DMS 273 treated with DMSO at 0.1 percent for 48 hours (cell line): ENCODE results near the gene GK.
"Not testable (repeated sequence)": the region's sequence is repeated elsewhere in the genome, so short reads cannot be mapped to it uniquely, and the experiment has no call there.

Experiments
- DNase-seq: peaks from one replicate; lab custom pipeline; 2025; lab: John Stamatoyannopoulos, UW

Gene GK

GRCh38 chrX:30653415-30654131 lies at the start of gene GK:
Gene GK (plus strand): TSS chrX:30653423. CDS start chrX:30653538, 115 bp downstream.
- no peak for DNase-seq

DNA sequence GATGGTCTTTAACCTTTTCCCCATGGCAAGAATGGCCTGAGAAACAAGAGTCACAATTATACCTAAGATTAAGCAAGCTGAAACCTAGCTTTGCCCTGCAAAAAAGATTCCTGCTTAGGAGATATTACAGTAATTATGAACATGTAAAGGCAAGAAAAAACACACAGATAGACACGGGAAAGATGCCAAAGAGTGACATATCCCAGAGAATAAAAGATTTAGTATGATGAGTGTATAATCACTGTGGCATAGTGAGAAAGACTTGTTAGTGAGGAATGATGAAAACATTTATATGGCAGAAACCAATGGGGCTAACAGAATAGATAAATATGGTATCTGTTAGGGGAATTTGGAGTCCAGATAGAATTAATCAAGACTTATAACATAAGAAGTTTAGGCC lies 46.1 kb upstream of the GK start:
- no peak for DNase-seq

- DNase-seq, result no peak
These were observed 43.2 kb upstream of the GK start for GRCh38 chrX:30610026-30610425.

- DNase-seq, result no peak
These were observed 41.0 kb upstream of the GK start for GRCh38 chrX:30612250-30612655.

DNA sequence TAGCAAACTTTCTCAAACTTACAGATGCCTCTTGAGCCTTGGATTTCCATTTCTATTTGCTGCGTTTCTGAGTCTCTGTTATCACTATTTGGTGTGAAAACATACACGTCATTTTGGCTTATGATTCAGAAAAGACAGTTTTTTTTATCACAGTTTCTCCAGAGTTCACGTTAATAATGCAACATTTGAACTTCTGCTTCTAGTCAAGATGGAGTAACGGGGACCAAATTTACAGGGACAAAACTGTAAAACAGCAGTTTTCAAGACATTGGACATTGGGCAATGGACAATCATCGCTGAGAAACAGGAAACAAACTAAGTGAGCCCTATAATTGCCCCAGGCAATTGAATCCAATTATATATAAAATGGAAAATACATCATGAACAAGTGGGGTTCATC lies 39.5 kb upstream of the GK start:
- no peak for DNase-seq

DNA sequence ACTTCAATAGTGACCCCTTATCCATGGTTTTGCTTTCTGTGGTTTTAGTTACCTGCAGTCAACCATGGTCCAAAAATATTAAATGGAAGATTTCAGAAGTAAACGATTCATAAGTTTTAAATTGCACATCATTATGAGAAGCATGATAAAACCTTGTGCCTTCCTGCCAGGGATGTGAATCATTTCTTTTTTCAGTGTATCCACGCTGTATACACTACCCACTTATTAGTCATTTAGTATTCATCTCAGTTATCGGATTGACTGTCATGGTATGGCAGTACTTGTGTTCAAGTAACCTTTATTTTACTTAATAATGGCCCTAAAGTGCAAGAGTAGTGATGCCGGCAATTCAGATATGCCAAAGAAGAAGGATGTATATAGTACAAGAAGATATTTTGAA lies 38.0 kb upstream of the GK start:
- DNase-seq, result no peak

GRCh38 chrX:30618160-30618765 lies 35.0 kb upstream of the GK start:
- no peak for DNase-seq

- no peak for DNase-seq
These were observed 33.1 kb upstream of the GK start for GRCh38 chrX:30620125-30620524.

DNA sequence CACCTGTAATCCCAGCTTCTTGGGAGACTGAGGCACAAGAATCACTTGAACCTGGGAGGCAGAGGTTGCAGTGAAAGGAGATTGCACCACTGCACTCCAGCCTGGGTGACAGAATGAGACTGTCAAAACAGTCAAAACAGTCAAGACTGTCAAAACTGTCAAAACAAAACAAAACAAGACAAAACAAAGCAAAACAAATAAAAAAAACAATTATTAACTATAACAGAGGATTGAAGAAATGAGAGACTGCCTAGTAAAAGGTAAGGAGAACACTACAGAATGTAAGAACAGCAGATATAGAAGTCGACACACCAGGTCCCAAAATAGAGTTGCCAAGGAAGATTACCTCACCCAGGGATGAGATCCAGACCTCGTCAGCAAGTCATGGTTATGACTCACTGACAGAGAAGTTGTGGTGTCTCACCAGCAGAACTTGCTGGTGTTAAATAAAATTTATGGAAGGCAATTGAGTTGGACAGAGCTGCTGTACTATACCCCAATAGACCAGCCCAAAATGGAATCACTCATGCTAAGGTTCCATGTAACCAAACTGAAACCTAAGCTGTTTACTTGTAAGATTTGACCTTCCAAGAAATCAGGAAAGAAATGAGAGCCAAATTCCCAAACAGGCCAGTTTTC lies 32.1 kb upstream of the GK start:
- no peak for DNase-seq

GRCh38 chrX:30622361-30622760 lies 30.9 kb upstream of the GK start:
- no peak for DNase-seq

GRCh38 chrX:30626402-30626801 lies 26.8 kb upstream of the GK start:
- DNase-seq, result no peak

- DNase-seq, result no peak
These were observed 25.2 kb upstream of the GK start for GRCh38 chrX:30627818-30628652.

GRCh38 chrX:30634070-30634469 lies 19.2 kb upstream of the GK start:
- not testable (repeated sequence) for DNase-seq

- DNase-seq, result no peak
These were observed 17.6 kb upstream of the GK start for GRCh38 chrX:30635630-30636029.

DNA sequence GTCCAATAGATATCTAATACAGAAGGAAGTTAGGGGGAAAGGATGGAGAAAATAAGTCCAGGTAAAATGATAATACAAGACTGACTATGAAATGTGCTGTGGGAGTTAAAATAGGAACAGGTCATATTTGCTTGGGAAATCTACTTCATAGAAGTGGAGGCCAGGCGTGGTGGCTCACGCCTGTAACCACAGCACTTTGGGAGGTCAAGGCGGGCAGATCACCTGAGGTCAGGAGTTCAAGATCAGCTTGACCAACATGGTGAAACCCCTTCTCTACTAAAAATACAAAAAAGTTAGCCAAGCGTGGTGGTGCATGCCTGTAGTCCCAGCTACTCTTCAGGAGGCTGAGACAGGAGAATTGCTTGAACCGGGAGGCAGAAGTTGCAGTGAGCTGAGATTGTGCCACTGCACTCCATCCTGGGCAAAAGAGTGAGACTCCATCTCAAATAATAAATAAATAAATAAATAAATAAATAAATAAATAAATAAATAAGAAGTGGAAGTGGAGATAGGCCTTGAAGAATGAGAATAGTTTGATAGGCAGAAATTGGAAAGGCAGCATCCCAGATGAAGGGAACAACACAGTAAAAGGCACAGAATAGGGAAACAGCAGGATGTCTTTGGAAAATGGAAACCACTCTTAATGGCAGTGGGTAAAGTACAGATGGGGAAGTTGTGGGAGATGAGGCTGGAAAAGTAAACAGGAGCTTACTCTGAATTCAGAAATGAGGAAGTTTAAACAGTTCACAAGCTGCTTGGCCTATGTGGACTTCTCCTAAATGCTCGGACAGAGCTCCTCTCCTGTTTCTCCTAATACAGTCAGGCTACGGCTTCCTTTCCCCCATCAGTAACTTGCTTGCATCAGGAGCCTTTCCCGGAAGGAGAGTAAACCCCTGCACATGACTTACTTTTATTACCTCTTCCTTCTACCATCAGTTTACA lies 15.1 kb upstream of the GK start:
- no peak for DNase-seq

DNA sequence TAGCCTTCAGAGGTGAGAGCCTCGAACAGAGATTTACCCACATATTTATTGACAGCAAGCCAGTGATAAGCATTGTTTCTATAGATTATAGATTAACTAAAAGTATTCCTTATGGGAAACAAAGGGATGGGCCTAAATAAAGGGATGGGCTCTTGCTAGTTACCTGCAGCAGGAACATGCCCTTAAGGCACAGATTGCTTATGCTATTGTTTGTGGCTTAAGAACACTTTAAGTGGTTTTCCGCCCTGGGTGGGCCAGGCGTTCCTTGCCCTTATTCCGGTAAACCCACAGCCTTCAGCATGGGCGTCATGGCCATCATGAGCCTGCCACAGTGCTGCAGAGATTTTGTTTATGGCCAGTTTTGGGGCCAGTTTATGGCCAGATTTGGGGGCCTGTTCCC lies 13.5 kb upstream of the GK start:
- DNase-seq, result not testable (repeated sequence)

GRCh38 chrX:30642642-30643041 lies 10.6 kb upstream of the GK start:
- DNase-seq, result no peak

GRCh38 chrX:30643313-30643821 lies 9.9 kb upstream of the GK start:
- DNase-seq, result no peak

DNA sequence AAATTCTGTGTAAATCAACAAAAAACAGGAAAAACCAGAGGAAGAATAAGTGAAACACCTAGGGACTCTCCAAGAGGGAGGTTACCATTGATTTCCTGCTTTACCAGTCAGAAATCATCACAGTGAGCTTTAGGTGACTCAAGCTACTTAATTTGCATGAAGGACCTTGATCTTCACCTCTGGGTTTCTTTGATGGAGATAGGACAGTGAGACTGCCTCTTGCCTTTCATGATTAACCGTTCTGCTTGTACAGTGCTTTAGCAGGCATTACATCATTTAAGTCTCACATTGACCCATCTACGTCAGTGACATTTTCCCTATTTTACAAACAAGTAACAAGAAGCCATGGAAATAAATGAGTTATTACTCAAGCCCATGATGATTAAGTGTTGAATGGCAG lies 3.4 kb upstream of the GK start:
- no peak for DNase-seq

DNA sequence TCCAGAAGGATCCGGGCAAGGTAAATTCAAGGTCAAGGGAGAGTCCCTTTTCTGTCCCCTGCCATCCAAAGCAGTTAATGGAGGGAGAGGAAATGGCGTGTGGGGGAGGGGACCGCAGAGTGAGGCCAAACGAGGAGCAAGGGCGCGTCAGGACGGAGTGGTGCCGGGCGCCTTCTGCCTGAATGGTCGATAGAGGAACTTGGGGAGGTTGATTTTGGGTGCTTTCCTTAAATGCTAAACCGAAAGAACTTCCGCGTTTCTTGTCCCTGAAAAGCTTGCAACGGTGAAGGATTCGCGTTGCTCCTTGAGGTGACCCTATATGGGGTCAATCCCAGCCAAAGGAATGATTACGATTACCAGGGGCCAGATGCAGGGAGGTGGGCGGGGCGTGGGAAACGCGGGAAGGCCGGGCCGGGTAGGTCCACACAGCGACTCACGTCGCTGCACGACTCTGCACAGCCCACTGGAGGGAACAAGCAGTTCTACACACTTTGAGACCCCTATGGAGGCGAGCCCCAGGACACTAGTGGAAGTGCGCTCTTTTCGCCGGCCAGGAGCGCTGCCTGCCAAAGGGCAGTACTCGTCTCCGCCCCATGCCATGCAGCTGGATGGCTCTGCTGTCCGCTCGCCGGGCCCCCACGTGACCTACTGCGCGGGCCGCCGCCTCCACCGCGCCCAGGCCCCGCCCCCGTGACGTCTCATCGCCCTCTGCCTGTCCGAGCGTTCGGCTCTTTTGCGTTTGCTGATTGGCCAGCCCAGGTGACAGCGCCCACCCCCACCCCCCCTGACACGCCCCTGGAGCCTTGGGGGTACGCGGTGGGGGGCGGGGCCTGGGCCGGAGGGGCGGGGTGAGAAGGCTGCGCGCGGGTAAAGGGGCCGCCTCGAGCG lies 452 bp upstream of the GK start:
- peak; percentile 81 for DNase-seq
